H9 (cell line): ENCODE data around the gene LNP1. TPM values are rescaled to one million over a fixed set of nuclear protein-coding genes. Genes with fewer than 3 reads are reported as not detected.

ENCODE experiments used
- DNase-seq: peaks from one replicate; pipeline ENCODE4 v3.0.0-alpha.2; 2017
- H2AFZ ChIP-seq: one replicate; pipeline ENCODE4 v1.6.1; 2013; ENCODE audit warnings: mild to moderate bottlenecking, low read length, control low read depth, moderate library complexity
- H2AK5ac ChIP-seq: 2 replicates; pipeline ENCODE4 v1.6.1; 2013; ENCODE audit warnings: low read length, control low read depth, mixed read lengths; ENCODE audit not compliant: insufficient read length
- H2BK120ac ChIP-seq: one replicate; pipeline ENCODE4 v1.6.1; 2013; ENCODE audit warnings: low read depth, mild to moderate bottlenecking, low read length, control low read depth, inconsistent platforms; ENCODE audit not compliant: poor library complexity, severe bottlenecking
- H2BK12ac ChIP-seq: 2 replicates; pipeline ENCODE4 v1.6.1; 2013; ENCODE audit warnings: low read length, control low read depth, mixed read lengths, low read depth; ENCODE audit not compliant: insufficient read length
- H2BK15ac ChIP-seq: 2 replicates; pipeline ENCODE4 v1.6.1; 2013; ENCODE audit warnings: low read depth, low read length, control low read depth
- H2BK20ac ChIP-seq: one replicate; pipeline ENCODE4 v1.6.1; 2013; ENCODE audit warnings: low read depth, mild to moderate bottlenecking, low read length, control low read depth, inconsistent platforms; ENCODE audit not compliant: poor library complexity, severe bottlenecking
- H2BK5ac ChIP-seq: 2 replicates; pipeline ENCODE4 v1.6.1; 2013; ENCODE audit warnings: low read length, control low read depth, mixed read lengths; ENCODE audit not compliant: insufficient read length
- H3K14ac ChIP-seq: 2 replicates; pipeline ENCODE4 v1.6.1; 2013; ENCODE audit warnings: low read length, control low read depth; ENCODE audit not compliant: insufficient read depth
- H3K18ac ChIP-seq: 2 replicates; pipeline ENCODE4 v1.6.1; 2013; ENCODE audit warnings: low read depth, mild to moderate bottlenecking, mixed read lengths, low read length, control low read depth; ENCODE audit not compliant: insufficient read length
- H3K23ac ChIP-seq: 2 replicates; pipeline ENCODE4 v1.6.1; 2013; ENCODE audit warnings: low read length, control low read depth, mixed read lengths, low read depth; ENCODE audit not compliant: insufficient read length
- H3K23me2 ChIP-seq: 2 replicates; pipeline ENCODE4 v1.6.1; 2013; ENCODE audit warnings: low read depth, mild to moderate bottlenecking, mixed read lengths, low read length, control low read depth; ENCODE audit not compliant: insufficient read length, poor library complexity, severe bottlenecking
- H3K27ac ChIP-seq: 2 replicates; pipeline ENCODE4 v1.5.1; 2013; ENCODE audit warnings: low read length, control low read depth, mixed read lengths, low read depth; ENCODE audit not compliant: insufficient read length
- H3K27me3 ChIP-seq: 2 replicates; pipeline ENCODE4 v1.6.1; 2013; ENCODE audit warnings: low read length, control low read depth, inconsistent platforms; ENCODE audit not compliant: insufficient read depth
- H3K4ac ChIP-seq: 2 replicates; pipeline ENCODE4 v1.6.1; 2013; ENCODE audit warnings: low read depth, mild to moderate bottlenecking, control low read depth, inconsistent platforms, low read length, moderate library complexity
- H3K4me1 ChIP-seq: 2 replicates; pipeline ENCODE4 v1.6.1; 2013; ENCODE audit warnings: low read length, control low read depth, inconsistent platforms; ENCODE audit not compliant: insufficient read depth
- H3K4me2 ChIP-seq: 2 replicates; pipeline ENCODE4 v1.6.1; 2013; ENCODE audit warnings: low read length, control low read depth, mixed read lengths; ENCODE audit not compliant: insufficient read length, insufficient read depth
- H3K56ac ChIP-seq: 2 replicates; pipeline ENCODE4 v1.6.1; 2013; ENCODE audit warnings: low read depth, mild to moderate bottlenecking, mixed read lengths, low read length, control low read depth; ENCODE audit not compliant: insufficient read length
- H3K79me1 ChIP-seq: 2 replicates; pipeline ENCODE4 v1.6.1; 2013; ENCODE audit warnings: low read depth, mild to moderate bottlenecking, moderate library complexity, low read length, control low read depth, inconsistent platforms; ENCODE audit not compliant: insufficient read depth, poor library complexity, severe bottlenecking
- H3K79me2 ChIP-seq: 2 replicates; pipeline ENCODE4 v1.6.1; 2013; ENCODE audit warnings: low read length, control low read depth, inconsistent platforms; ENCODE audit not compliant: insufficient read depth
- H3K9ac ChIP-seq: 2 replicates; pipeline ENCODE4 v1.6.1; 2013; ENCODE audit warnings: low read length, control low read depth, mixed read lengths; ENCODE audit not compliant: insufficient read length; ENCODE audit errors: extremely low read depth
- H3K9me3 ChIP-seq: one replicate; pipeline ENCODE4 v1.6.1; 2013; ENCODE audit warnings: low read depth, low read length, inconsistent platforms; ENCODE audit not compliant: control insufficient read depth
- H3T11ph ChIP-seq: one replicate; pipeline ENCODE4 v1.6.1; 2013; ENCODE audit warnings: mild to moderate bottlenecking, low read length, control low read depth, inconsistent platforms
- H4K20me1 ChIP-seq: one replicate; pipeline ENCODE4 v1.6.1; 2013; ENCODE audit not compliant: control insufficient read depth, insufficient read length, insufficient read depth
- H4K5ac ChIP-seq: 2 replicates; pipeline ENCODE4 v1.6.1; 2013; ENCODE audit warnings: low read depth, mild to moderate bottlenecking, mixed read lengths, low read length, control low read depth; ENCODE audit not compliant: insufficient read length
- H4K8ac ChIP-seq: replicated peaks from 2 replicates; pipeline ENCODE4 v1.6.1; 2013; ENCODE audit warnings: low read length, control low read depth, mixed read lengths, low read depth; ENCODE audit not compliant: insufficient read length
- H4K91ac ChIP-seq: 2 replicates; pipeline ENCODE4 v1.6.1; 2013; ENCODE audit warnings: low read depth, mild to moderate bottlenecking, moderate library complexity, mixed read lengths, low read length, control low read depth; ENCODE audit not compliant: insufficient read length
- H3K27ac Mint-ChIP-seq, 3 experiments: 2 replicates in 2 of 3; 3 replicates in 1 of 3; pipeline ENCODE4 v1.8.0; 2020 to 2021; ENCODE audit warnings: mixed read lengths in 3 of 3, mild to moderate bottlenecking in 1 of 3, moderate library complexity in 1 of 3
- H3K27me3 Mint-ChIP-seq: 2 replicates; pipeline ENCODE4 v1.8.0; 2021; ENCODE audit warnings: low read depth, mild to moderate bottlenecking, moderate library complexity, mixed read lengths
- H3K36me3 Mint-ChIP-seq, 3 experiments: 2 replicates in 2 of 3; 3 replicates in 1 of 3; pipeline ENCODE4 v1.8.0; 2020 to 2021; ENCODE audit warnings: low read depth in 3 of 3, mixed read lengths in 3 of 3; ENCODE audit not compliant: insufficient read depth in 1 of 3
- H3K4me1 Mint-ChIP-seq, 2 experiments: 2 replicates each; pipeline ENCODE4 v1.8.0; 2020; ENCODE audit warnings: mixed read lengths in 2 of 2
- H3K4me3 Mint-ChIP-seq, 2 experiments: 2 replicates in 1 of 2; 3 replicates in 1 of 2; pipeline ENCODE4 v1.8.0; 2020 to 2021; ENCODE audit warnings: mild to moderate bottlenecking in 2 of 2, mixed read lengths in 2 of 2, moderate library complexity in 1 of 2
- H3K9me3 Mint-ChIP-seq, 2 experiments: 2 replicates in 1 of 2; 3 replicates in 1 of 2; pipeline ENCODE4 v1.8.0; 2020; ENCODE audit warnings: mild to moderate bottlenecking in 2 of 2, mixed read lengths in 2 of 2, moderate library complexity in 1 of 2
- WGBS: extraction: QIAGEN DNeasy Blood & Tissue Kit; methylation state at CpG from one replicate; pipeline ENCODE4 v1.1.7; 2013; ENCODE audit warnings: missing lambda C conversion rate, low lambda C conversion rate, mixed read lengths; ENCODE audit not compliant: insufficient read length; ENCODE audit errors: extremely low coverage; 5-methylcytosine and 5-hydroxymethylcytosine counted together
- total RNA-seq: library from RNA; stranded (reverse); gene quantifications from 2 replicates; pipeline ENCODE4 v1.2.1, GENCODE V29; 2021
- TF ChIP-seq, protein P1 (sequence below): fragments of 200-600 bp; sonication (generic); conservative IDR thresholded peaks from 3 replicates; pipeline ENCODE4 v1.8.0; 2021; ENCODE audit warnings: antibody characterized with exemption, mild to moderate bottlenecking

The LNP1 gene
- total RNA-seq, 1 experiment from 2014 or later, result 4.1 TPM

DNA sequence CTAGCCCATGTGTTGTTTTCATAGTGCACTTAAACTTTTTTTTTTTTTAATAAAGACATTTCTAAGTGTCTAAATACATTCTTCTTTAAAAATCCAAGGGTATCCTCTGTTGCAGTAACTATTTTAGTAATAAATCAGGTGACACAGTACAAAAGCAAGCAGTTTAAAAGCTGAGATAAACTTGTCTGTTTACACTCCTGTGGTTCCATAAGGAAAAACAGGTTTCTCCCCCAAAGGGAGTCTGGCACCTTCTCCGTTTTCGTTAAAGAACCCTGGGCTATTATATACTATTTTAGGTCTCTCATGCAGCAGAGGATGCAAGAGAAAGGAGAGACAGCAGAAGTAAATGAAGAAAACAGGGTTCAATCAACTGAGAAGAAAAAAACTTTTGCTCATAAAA lies 47.9 kb downstream of the LNP1 start:
- Mint-ChIP-seq H3K4me1 (peaks cover 15 to 22% of the 10 kb centered on the region in 2 experiments), H3K36me3 (peaks cover 24 to 44% (median 35%) of the 10 kb centered on the region in 3 experiments), H3K27me3 (no peaks in the 10 kb centered on the region; the same call in 1 of the 2 replicates), H3K4me3 (no peak overlapping the region), H3K27ac (no peak overlapping the region; a peak in 1 of 7 replicates), H3K9me3 (peaks cover 31 to 37% of the 10 kb centered on the region in 2 experiments)
- H4K8ac ChIP-seq, result no peak overlapping the region
- H3K27me3 ChIP-seq, result no peaks in the 10 kb centered on the region
- no peak overlapping the region for H3K14ac ChIP-seq
- H3K9ac ChIP-seq, result no peak overlapping the region
- no peak overlapping the region for H3K18ac ChIP-seq
- no peaks in the 10 kb centered on the region for H4K20me1 ChIP-seq
- H2BK12ac ChIP-seq, result no peak overlapping the region
- no peak overlapping the region for H4K5ac ChIP-seq
- WGBS, result no CpG with 5 or more reads among the region's 2 CpGs
- H3K4ac ChIP-seq, result no peak overlapping the region
- H3K27ac ChIP-seq, result no peak overlapping the region
- H3K4me2 ChIP-seq, result no peak overlapping the region
- H2BK5ac ChIP-seq, result no peak overlapping the region
- no peak overlapping the region for H2BK20ac ChIP-seq
- no peak overlapping the region for H2BK15ac ChIP-seq
- H3K79me1 ChIP-seq, result no peaks in the 10 kb centered on the region
- H2AFZ ChIP-seq, result no peak overlapping the region
- no peaks in the 10 kb centered on the region for H3K4me1 ChIP-seq
- H2BK120ac ChIP-seq, result no peak overlapping the region
- no peak overlapping the region for H3T11ph ChIP-seq
- no peaks in the 10 kb centered on the region for H3K23me2 ChIP-seq
- TF ChIP-seq, protein P1, sequence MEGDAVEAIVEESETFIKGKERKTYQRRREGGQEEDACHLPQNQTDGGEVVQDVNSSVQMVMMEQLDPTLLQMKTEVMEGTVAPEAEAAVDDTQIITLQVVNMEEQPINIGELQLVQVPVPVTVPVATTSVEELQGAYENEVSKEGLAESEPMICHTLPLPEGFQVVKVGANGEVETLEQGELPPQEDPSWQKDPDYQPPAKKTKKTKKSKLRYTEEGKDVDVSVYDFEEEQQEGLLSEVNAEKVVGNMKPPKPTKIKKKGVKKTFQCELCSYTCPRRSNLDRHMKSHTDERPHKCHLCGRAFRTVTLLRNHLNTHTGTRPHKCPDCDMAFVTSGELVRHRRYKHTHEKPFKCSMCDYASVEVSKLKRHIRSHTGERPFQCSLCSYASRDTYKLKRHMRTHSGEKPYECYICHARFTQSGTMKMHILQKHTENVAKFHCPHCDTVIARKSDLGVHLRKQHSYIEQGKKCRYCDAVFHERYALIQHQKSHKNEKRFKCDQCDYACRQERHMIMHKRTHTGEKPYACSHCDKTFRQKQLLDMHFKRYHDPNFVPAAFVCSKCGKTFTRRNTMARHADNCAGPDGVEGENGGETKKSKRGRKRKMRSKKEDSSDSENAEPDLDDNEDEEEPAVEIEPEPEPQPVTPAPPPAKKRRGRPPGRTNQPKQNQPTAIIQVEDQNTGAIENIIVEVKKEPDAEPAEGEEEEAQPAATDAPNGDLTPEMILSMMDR, result no peak
- H3K79me2 ChIP-seq, result no peaks in the 10 kb centered on the region
- DNase-seq, result no peak
- H3K23ac ChIP-seq, result no peak overlapping the region
- H3K9me3 ChIP-seq, result no peaks in the 10 kb centered on the region
- H3K56ac ChIP-seq, result no peak overlapping the region
- H2AK5ac ChIP-seq, result no peak overlapping the region
- H4K91ac ChIP-seq, result no peak overlapping the region
